Measurements from ENCODE around the gene MAP3K6. TPM values are rescaled to one million over a fixed set of nuclear protein-coding genes. Genes with fewer than 3 reads are reported as not detected.

The MAP3K6 gene
- total RNA-seq, 1 experiment from 2014 or later, result 7.7 TPM

DNA sequence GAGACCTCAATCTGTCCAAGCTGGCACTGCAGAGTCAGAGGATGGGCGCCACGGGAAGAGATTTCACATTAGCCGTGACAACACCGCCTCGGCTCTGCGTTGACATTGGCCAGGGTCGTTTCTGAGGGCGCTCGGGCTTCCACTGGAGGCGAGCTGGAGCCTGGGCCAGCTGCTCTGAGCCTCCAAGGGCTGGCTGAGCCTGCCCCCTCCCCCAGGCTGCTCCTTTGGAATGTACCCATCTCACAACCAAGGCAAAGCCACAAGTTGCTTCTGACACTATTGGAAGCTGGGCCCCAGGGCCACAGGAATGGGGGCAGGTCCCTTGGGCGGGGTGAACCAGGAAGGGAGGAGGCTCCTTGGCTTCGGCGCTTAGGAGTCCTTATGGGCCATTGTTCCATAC is 38.3 kb upstream of the MAP3K6 start:
- H2BK12ac ChIP-seq (ENCODE audit: insufficient read length, low read depth, low read length), result no peak overlapping the region
- no peak overlapping the region for H4K5ac ChIP-seq (ENCODE audit: insufficient read length, low read depth, low read length)
- no peak overlapping the region for H3K4me3 Mint-ChIP-seq
- H2BK120ac ChIP-seq (ENCODE audit: low read depth, low read length, poor library complexity, severe bottlenecking), result no peak overlapping the region
- WGBS (ENCODE audit: extremely low coverage, insufficient read length, low lambda C conversion rate), result no CpG with 5 or more reads among the region's 13 CpGs
- no peak overlapping the region for H3K4me2 ChIP-seq (ENCODE audit: insufficient read depth, insufficient read length, low read length)
- no peak overlapping the region for H2BK5ac ChIP-seq (ENCODE audit: insufficient read length, low read length)
- H3K9me3 Mint-ChIP-seq, result no peaks in the 10 kb centered on the region
- H3K79me2 ChIP-seq (ENCODE audit: insufficient read depth, low read length), result no peaks in the 10 kb centered on the region
- H3K23me2 ChIP-seq (ENCODE audit: insufficient read length, low read depth, low read length, poor library complexity, severe bottlenecking), result no peaks in the 10 kb centered on the region
- H4K20me1 ChIP-seq (ENCODE audit: control insufficient read depth, insufficient read depth, insufficient read length), result no peaks in the 10 kb centered on the region
- H3K79me1 ChIP-seq (ENCODE audit: insufficient read depth, low read depth, low read length, poor library complexity, severe bottlenecking), result no peaks in the 10 kb centered on the region
- no peak overlapping the region for H3K27ac ChIP-seq (ENCODE audit: insufficient read length, low read depth, low read length)
- TF ChIP-seq, protein P1, sequence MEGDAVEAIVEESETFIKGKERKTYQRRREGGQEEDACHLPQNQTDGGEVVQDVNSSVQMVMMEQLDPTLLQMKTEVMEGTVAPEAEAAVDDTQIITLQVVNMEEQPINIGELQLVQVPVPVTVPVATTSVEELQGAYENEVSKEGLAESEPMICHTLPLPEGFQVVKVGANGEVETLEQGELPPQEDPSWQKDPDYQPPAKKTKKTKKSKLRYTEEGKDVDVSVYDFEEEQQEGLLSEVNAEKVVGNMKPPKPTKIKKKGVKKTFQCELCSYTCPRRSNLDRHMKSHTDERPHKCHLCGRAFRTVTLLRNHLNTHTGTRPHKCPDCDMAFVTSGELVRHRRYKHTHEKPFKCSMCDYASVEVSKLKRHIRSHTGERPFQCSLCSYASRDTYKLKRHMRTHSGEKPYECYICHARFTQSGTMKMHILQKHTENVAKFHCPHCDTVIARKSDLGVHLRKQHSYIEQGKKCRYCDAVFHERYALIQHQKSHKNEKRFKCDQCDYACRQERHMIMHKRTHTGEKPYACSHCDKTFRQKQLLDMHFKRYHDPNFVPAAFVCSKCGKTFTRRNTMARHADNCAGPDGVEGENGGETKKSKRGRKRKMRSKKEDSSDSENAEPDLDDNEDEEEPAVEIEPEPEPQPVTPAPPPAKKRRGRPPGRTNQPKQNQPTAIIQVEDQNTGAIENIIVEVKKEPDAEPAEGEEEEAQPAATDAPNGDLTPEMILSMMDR (conservative IDR thresholded peaks at IDR 0.05), result no peak
- no peak overlapping the region for H3T11ph ChIP-seq (ENCODE audit: low read length)
- H2BK20ac ChIP-seq (ENCODE audit: low read depth, low read length, poor library complexity, severe bottlenecking), result no peak overlapping the region
- H3K9ac ChIP-seq (ENCODE audit: extremely low read depth, insufficient read length, low read length), result no peak overlapping the region
- H3K27me3 Mint-ChIP-seq (ENCODE audit: low read depth), result no peaks in the 10 kb centered on the region
- H4K8ac ChIP-seq (replicated peaks; ENCODE audit: insufficient read length, low read depth, low read length), result no peak overlapping the region
- H3K14ac ChIP-seq (ENCODE audit: insufficient read depth, low read length), result peak overlapping the region; percentile 81; the same call in 1 of the 2 replicates
- H2AFZ ChIP-seq (ENCODE audit: low read length), result no peak overlapping the region
- no peak overlapping the region for H4K91ac ChIP-seq (ENCODE audit: insufficient read length, low read depth, low read length)
- peaks cover 9 to 24% (median 23%) of the 10 kb centered on the region in 3 experiments; a peak in 6 of 7 replicates for H3K36me3 Mint-ChIP-seq (ENCODE audit: insufficient read depth in 1 of 3, low read depth in 3 of 3)
- H2BK15ac ChIP-seq (ENCODE audit: low read depth, low read length), result no peak overlapping the region
- no peak overlapping the region for H3K4ac ChIP-seq (ENCODE audit: low read depth, low read length)
- peak overlapping the region in 1 of 3 experiments; percentile 88; a peak in 1 of 7 replicates for H3K27ac Mint-ChIP-seq
- no peak overlapping the region for H3K56ac ChIP-seq (ENCODE audit: insufficient read length, low read depth, low read length)
- no peaks in the 10 kb centered on the region for H3K9me3 ChIP-seq (ENCODE audit: control insufficient read depth, low read depth, low read length)
- H3K18ac ChIP-seq (ENCODE audit: insufficient read length, low read depth, low read length), result peak overlapping the region; percentile 3
- no peaks in the 10 kb centered on the region for H3K4me1 ChIP-seq (ENCODE audit: insufficient read depth, low read length)
- peaks cover 37 to 58% of the 10 kb centered on the region in 2 experiments for H3K4me1 Mint-ChIP-seq
- no peaks in the 10 kb centered on the region for H3K27me3 ChIP-seq (ENCODE audit: insufficient read depth, low read length)
- no peak overlapping the region for H3K23ac ChIP-seq (ENCODE audit: insufficient read length, low read depth, low read length)
- DNase-seq, result peak; percentile 83
- no peak overlapping the region for H2AK5ac ChIP-seq (ENCODE audit: insufficient read length, low read length)

Measured in H9 (cell line).